T-helper 17 cell (primary cell): ENCODE results near the gene ESRRB. TPM values are rescaled to one million over a fixed set of nuclear protein-coding genes. Genes with fewer than 3 reads are reported as not detected.

ENCODE experiments used
- ATAC-seq: fragments of 150-1000 bp; cut with Tn5 transposase; 2 replicates; pipeline ENCODE4 v1.10.0; 2021; ENCODE audit warnings: mild to moderate bottlenecking, moderate library complexity
- DNase-seq, 3 donors: peaks; one replicate each; pipeline versions ENCODE4 v3.0.0 to v3.0.0-alpha.2; 2020 to 2021
- H3K9me3 ChIP-seq: one replicate; pipeline ENCODE4 v1.7.0; 2013; ENCODE audit warnings: low read length, mild to moderate bottlenecking; ENCODE audit not compliant: control insufficient read depth, poor library complexity, severe bottlenecking
- H3K27ac Mint-ChIP-seq: one replicate; pipeline ENCODE4 v1.8.0; 2022; ENCODE audit warnings: mild to moderate bottlenecking, moderate library complexity, mixed read lengths
- H3K27me3 Mint-ChIP-seq: one replicate; pipeline ENCODE4 v1.8.0; 2022; ENCODE audit warnings: mixed read lengths
- H3K36me3 Mint-ChIP-seq: one replicate; pipeline ENCODE4 v1.8.0; 2022; ENCODE audit warnings: low read depth, mixed read lengths
- H3K4me1 Mint-ChIP-seq: one replicate; pipeline ENCODE4 v1.8.0; 2022; ENCODE audit warnings: mild to moderate bottlenecking, mixed read lengths
- H3K4me3 Mint-ChIP-seq: one replicate; pipeline ENCODE4 v1.8.0; 2022; ENCODE audit warnings: mild to moderate bottlenecking, moderate library complexity, mixed read lengths
- total RNA-seq, 4 donors: library from RNA in 2 of 4; stranded (reverse) in 2 of 4; gene quantifications; one replicate each; pipeline ENCODE4 v1.2.3 and lab custom pipeline; 2022 to 2026

The ESRRB gene
- total RNA-seq, 2 donors from 2014 or later: 0.40 TPM; not detected in 1

GRCh38 chr14:76456891-76457586 lies 81.1 kb downstream of the ESRRB start:
- no peaks in the 10 kb centered on the region for H3K9me3 ChIP-seq
- Mint-ChIP-seq H3K4me1 (no peaks in the 10 kb centered on the region), H3K27ac (no peak overlapping the region), H3K36me3 (peaks cover 5% of the 10 kb centered on the region), H3K27me3 (peaks cover 41% of the 10 kb centered on the region), H3K4me3 (no peak overlapping the region)
- no peak for DNase-seq
- no peak for ATAC-seq

- no peaks in the 10 kb centered on the region for H3K4me1 Mint-ChIP-seq
- no peak overlapping the region for H3K27ac Mint-ChIP-seq
- H3K4me3 Mint-ChIP-seq: no peak overlapping the region
- no peak for ATAC-seq
- peaks cover 2% of the 10 kb centered on the region for H3K36me3 Mint-ChIP-seq
- DNase-seq: no peak
- peaks cover 34% of the 10 kb centered on the region for H3K27me3 Mint-ChIP-seq
- H3K9me3 ChIP-seq: no peaks in the 10 kb centered on the region
These were observed 81.9 kb downstream of the ESRRB start for GRCh38 chr14:76457841-76458240.

- DNase-seq: no peak
- no peak for ATAC-seq
- H3K27ac Mint-ChIP-seq: no peak overlapping the region
- H3K4me3 Mint-ChIP-seq: no peak overlapping the region
- H3K27me3 Mint-ChIP-seq: peaks cover 12% of the 10 kb centered on the region
- H3K36me3 Mint-ChIP-seq: no peaks in the 10 kb centered on the region
- H3K9me3 ChIP-seq: no peaks in the 10 kb centered on the region
- no peaks in the 10 kb centered on the region for H3K4me1 Mint-ChIP-seq
These were observed 85.9 kb downstream of the ESRRB start for GRCh38 chr14:76461886-76462285.

GRCh38 chr14:76462330-76462729 lies 86.4 kb downstream of the ESRRB start:
- no peak for ATAC-seq
- no peaks in the 10 kb centered on the region for H3K9me3 ChIP-seq
- Mint-ChIP-seq H3K27me3 (peaks cover 12% of the 10 kb centered on the region), H3K36me3 (no peaks in the 10 kb centered on the region), H3K4me3 (no peak overlapping the region), H3K27ac (no peak overlapping the region), H3K4me1 (no peaks in the 10 kb centered on the region)
- DNase-seq: no peak

- no peaks in the 10 kb centered on the region for H3K9me3 ChIP-seq
These were observed 87.2 kb downstream of the ESRRB start for GRCh38 chr14:76463105-76463504.

GRCh38 chr14:76464856-76465255 lies 88.9 kb downstream of the ESRRB start:
- Mint-ChIP-seq H3K27ac (no peak overlapping the region), H3K4me3 (no peak overlapping the region), H3K4me1 (no peaks in the 10 kb centered on the region), H3K27me3 (peaks cover 14% of the 10 kb centered on the region), H3K36me3 (no peaks in the 10 kb centered on the region)
- no peaks in the 10 kb centered on the region for H3K9me3 ChIP-seq
- ATAC-seq (no peak), DNase-seq (no peak)

More at GRCh38 chr14:76463105-76463504, 87.2 kb downstream of the ESRRB start:
- no peak for ATAC-seq
- Mint-ChIP-seq H3K27me3 (peaks cover 5% of the 10 kb centered on the region), H3K36me3 (no peaks in the 10 kb centered on the region), H3K4me3 (no peak overlapping the region), H3K4me1 (no peaks in the 10 kb centered on the region), H3K27ac (no peak overlapping the region)
- DNase-seq: no peak

GRCh38 chr14:76465664-76466063 lies 89.7 kb downstream of the ESRRB start:
- H3K9me3 ChIP-seq: no peaks in the 10 kb centered on the region
- Mint-ChIP-seq H3K27me3 (peaks cover 21% of the 10 kb centered on the region), H3K4me1 (no peaks in the 10 kb centered on the region), H3K36me3 (no peaks in the 10 kb centered on the region), H3K27ac (no peak overlapping the region), H3K4me3 (no peak overlapping the region)
- DNase-seq (no peak), ATAC-seq (no peak)

- no peak overlapping the region for H3K4me3 Mint-ChIP-seq
- ATAC-seq (no peak), DNase-seq (no peak)
- H3K27me3 Mint-ChIP-seq: peaks cover 22% of the 10 kb centered on the region
- no peak overlapping the region for H3K27ac Mint-ChIP-seq
- H3K9me3 ChIP-seq: no peaks in the 10 kb centered on the region
- H3K4me1 Mint-ChIP-seq: no peaks in the 10 kb centered on the region
- no peaks in the 10 kb centered on the region for H3K36me3 Mint-ChIP-seq
These were observed 91.8 kb downstream of the ESRRB start for GRCh38 chr14:76467711-76468155.

GRCh38 chr14:76472199-76472723 lies 96.3 kb downstream of the ESRRB start:
- Mint-ChIP-seq H3K27me3 (peaks cover 38% of the 10 kb centered on the region), H3K4me3 (no peak overlapping the region), H3K4me1 (no peaks in the 10 kb centered on the region), H3K36me3 (no peaks in the 10 kb centered on the region), H3K27ac (no peak overlapping the region)
- ATAC-seq: no peak
- H3K9me3 ChIP-seq: no peaks in the 10 kb centered on the region
- DNase-seq: no peak

- H3K36me3 Mint-ChIP-seq: no peaks in the 10 kb centered on the region
- H3K27ac Mint-ChIP-seq: no peak overlapping the region
- ATAC-seq: no peak
- DNase-seq: no peak
- H3K27me3 Mint-ChIP-seq: peaks cover 48% of the 10 kb centered on the region
- no peaks in the 10 kb centered on the region for H3K4me1 Mint-ChIP-seq
- no peaks in the 10 kb centered on the region for H3K9me3 ChIP-seq
- H3K4me3 Mint-ChIP-seq: no peak overlapping the region
These were observed 97.7 kb downstream of the ESRRB start for GRCh38 chr14:76473481-76474263.

- Mint-ChIP-seq H3K36me3 (no peaks in the 10 kb centered on the region), H3K4me1 (no peaks in the 10 kb centered on the region), H3K27ac (no peak overlapping the region), H3K4me3 (no peak overlapping the region), H3K27me3 (peaks cover 26% of the 10 kb centered on the region)
- ATAC-seq: no peak
- DNase-seq: no peak
- H3K9me3 ChIP-seq: no peaks in the 10 kb centered on the region
These were observed 104.5 kb downstream of the ESRRB start for GRCh38 chr14:76480426-76480825.

- no peak overlapping the region for H3K27ac Mint-ChIP-seq
- DNase-seq (no peak), ATAC-seq (no peak)
- H3K27me3 Mint-ChIP-seq: peaks cover 15% of the 10 kb centered on the region
- H3K4me1 Mint-ChIP-seq: peaks cover 3% of the 10 kb centered on the region
- H3K36me3 Mint-ChIP-seq: no peaks in the 10 kb centered on the region
- H3K4me3 Mint-ChIP-seq: no peak overlapping the region
- no peaks in the 10 kb centered on the region for H3K9me3 ChIP-seq
These were observed 108.4 kb downstream of the ESRRB start for GRCh38 chr14:76484355-76484754.

GRCh38 chr14:76486251-76486743 lies 110.4 kb downstream of the ESRRB start:
- DNase-seq (no peak), ATAC-seq (no peak)
- H3K27me3 Mint-ChIP-seq: peaks cover 27% of the 10 kb centered on the region
- peaks cover 3% of the 10 kb centered on the region for H3K4me1 Mint-ChIP-seq
- H3K9me3 ChIP-seq: no peaks in the 10 kb centered on the region
- no peak overlapping the region for H3K27ac Mint-ChIP-seq
- no peak overlapping the region for H3K4me3 Mint-ChIP-seq
- no peaks in the 10 kb centered on the region for H3K36me3 Mint-ChIP-seq
